Activated CD8-positive, alpha-beta memory T cell treated with anti-CD3 and anti-CD28 coated beads for 36 hours (primary cell): ENCODE measurements around the gene FAAP100. TPM values are rescaled to one million over a fixed set of nuclear protein-coding genes. Genes with fewer than 3 reads are reported as not detected.

Experiments used
- CTCF ChIA-PET: fragments of 350-600 bp; sonication (Branson Sonifier 250); formaldehyde crosslinking; loops from one replicate; lab custom pipeline; 2021; ENCODE audit warnings: antibody characterized with exemption; lab: Charles Lee
- POLR2A ChIA-PET: fragments of 350-600 bp; sonication (Branson Sonifier 250); formaldehyde crosslinking; loops from one replicate; lab custom pipeline; 2021; ENCODE audit warnings: antibody characterized with exemption; lab: Charles Lee
- total RNA-seq, 2 experiments: library from RNA; stranded (reverse); gene quantifications; one replicate each; pipeline ENCODE4 v1.2.3, GENCODE V29; 2021

The FAAP100 gene
- total RNA-seq, 2 experiments from 2014 or later: 50.6 to 55.8 TPM

DNA sequence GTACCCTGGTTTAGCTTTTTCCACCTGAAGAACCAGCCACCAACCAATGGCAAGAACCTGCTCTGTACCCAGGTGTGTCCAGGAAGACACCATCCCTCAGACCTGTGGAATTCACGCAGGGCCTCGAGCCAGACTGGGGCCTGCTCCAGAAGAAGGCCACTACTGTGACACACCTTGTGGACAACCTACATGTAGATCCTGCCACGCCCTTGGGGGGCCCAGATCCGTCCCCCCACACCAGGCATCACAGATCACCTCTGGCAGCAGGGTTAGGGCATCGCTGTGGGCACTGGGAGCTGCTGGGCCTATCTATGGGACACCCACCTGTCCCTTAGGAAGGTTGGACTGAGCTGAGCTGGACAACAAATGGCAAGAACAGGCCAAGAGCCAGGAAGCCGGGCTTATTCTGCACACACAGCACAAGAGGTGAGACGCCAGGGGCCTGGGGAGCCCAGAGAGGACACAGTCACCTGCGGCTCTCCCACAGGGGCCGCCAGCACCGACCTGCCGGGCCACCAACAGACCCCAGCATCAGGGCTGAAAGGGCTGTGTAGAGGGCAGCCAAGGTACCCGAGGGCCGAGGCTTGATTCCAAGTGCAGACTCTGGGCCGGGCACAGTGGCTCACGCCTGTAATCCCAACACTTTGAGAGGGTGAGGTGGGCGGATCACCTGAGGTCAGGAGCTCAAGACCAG lies 7.7 kb downstream of the FAAP100 start:
- ChIA-PET POLR2A (no interaction called here), CTCF (no interaction called here)

GRCh38 chr17:81543756-81544155 lies 8.4 kb downstream of the FAAP100 start:
- CTCF ChIA-PET: no interaction called here
- POLR2A ChIA-PET: no interaction called here

GRCh38 chr17:81543339-81543675 lies 8.8 kb downstream of the FAAP100 start:
- ChIA-PET CTCF (no interaction called here), POLR2A (interaction anchor here (1.0 kb wide), 1 partner anchor 9 kb away, joined by 4 read pairs; the partner anchor contains the start of gene FAAP100)

GRCh38 chr17:81542431-81543338 lies 9.5 kb downstream of the FAAP100 start:
- POLR2A ChIA-PET: interaction anchor here (1.0 kb wide), 1 partner anchor 9 kb away, joined by 4 read pairs; the partner anchor contains the start of gene FAAP100
- CTCF ChIA-PET: no interaction called here

- CTCF ChIA-PET: no interaction called here
- POLR2A ChIA-PET: no interaction called here
These were observed 11.0 kb downstream of the FAAP100 start for GRCh38 chr17:81541123-81541522.

DNA sequence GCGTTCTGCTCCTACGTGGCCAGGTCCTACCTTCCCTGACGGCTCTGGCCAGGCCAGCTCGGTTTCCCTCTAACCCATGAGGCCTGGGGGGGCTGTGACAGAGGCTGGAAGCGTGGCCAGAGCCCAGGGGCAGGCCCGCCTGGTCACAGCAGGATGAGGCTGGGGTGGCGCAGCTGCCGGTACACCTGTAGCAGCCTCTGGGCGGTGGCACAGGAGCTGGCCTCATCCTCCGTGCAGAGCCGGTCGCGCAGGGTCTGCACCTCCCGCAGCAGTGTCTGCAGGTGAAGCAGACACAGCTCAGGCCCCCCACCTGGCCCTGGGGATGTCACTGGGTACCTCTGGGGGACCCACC lies 11.5 kb downstream of the FAAP100 start:
- CTCF ChIA-PET: no interaction called here

GRCh38 chr17:81539961-81540675 lies 12.0 kb downstream of the FAAP100 start:
- ChIA-PET POLR2A (no interaction called here), CTCF (no interaction called here)

More for the DNA sequence above, 11.5 kb downstream of the FAAP100 start:
- POLR2A ChIA-PET: no interaction called here

- POLR2A ChIA-PET: no interaction called here
- CTCF ChIA-PET: no interaction called here
These were observed 12.6 kb downstream of the FAAP100 start for GRCh38 chr17:81539571-81539900.

GRCh38 chr17:81538651-81539570 lies 13.2 kb downstream of the FAAP100 start:
- ChIA-PET CTCF (no interaction called here), POLR2A (interaction anchor here (1.1 kb wide), 1 partner anchor 13 kb away, joined by 4 read pairs; the partner anchor contains the start of gene FAAP100)

DNA sequence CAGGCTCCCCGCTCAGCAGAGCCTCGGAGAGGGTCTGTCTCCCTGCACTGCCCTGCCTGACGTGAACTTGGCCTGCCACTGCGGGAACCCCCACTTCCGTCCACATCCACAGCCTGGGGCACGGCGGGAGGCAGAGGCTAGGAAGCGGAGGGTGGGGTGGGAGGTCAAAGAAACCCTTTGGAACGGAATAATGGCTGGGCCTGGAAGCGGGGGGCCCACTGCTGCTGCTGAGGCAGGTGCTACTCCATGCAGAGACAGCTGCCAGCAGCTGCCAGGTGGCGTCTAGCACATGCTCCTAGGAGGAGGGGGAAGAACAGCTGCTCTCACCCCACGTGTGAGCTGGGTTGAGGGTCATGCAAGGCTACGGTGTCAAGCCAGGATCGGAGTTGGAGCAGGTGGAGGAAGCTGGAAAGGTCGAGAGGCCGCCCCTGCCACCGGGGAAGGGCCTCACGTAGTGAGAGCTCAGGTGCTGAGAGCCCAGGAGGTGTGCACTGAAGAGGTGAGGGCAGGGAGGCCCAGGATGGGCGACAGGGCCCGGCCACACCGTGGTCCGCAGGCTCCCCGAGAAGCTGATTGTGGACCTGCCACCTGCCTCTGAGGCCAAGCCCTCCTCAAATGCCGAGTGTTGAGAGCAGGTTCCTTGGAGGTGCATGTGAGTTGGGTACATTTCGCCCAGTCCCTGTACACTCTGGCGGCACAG lies 14.1 kb downstream of the FAAP100 start:
- ChIA-PET POLR2A (interaction anchor here (0.7 to 1.1 kb wide), 2 partner anchors 14 to 23 kb away, joined by 3 to 4 read pairs; partner anchors contain the start of gene FAAP100), CTCF (interaction anchor here (1.2 kb wide), 1 partner anchor 13 kb away, joined by 3 read pairs; no protein-coding TSS in a partner anchor)

DNA sequence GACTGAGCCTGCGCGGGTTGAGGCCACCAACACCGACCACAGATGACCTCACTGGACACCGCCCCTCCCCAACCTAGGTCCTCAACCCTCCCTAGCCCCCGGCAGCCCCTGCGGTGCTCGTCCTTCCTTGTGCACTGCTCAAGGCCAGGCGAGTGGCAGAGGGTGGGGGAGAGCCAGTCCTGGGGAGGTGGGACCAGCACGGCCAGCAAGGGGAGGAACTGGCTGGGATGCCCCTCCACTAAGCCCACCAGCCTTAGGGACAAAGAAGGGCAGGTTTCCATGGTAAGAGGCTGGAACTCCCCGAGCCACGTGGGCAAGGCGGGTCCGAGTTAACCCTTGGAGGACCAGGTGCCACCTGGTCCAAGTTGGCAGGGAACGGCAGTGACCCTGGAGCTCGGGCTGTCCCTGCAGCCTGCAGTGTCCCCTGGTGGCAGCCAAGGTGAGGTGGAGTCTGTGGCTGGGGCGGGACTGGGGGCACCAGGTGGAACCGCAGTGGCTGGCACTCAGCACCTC lies 14.8 kb downstream of the FAAP100 start:
- CTCF ChIA-PET: interaction anchor here (1.2 kb wide), 1 partner anchor 13 kb away, joined by 3 read pairs; no protein-coding TSS in a partner anchor

DNA sequence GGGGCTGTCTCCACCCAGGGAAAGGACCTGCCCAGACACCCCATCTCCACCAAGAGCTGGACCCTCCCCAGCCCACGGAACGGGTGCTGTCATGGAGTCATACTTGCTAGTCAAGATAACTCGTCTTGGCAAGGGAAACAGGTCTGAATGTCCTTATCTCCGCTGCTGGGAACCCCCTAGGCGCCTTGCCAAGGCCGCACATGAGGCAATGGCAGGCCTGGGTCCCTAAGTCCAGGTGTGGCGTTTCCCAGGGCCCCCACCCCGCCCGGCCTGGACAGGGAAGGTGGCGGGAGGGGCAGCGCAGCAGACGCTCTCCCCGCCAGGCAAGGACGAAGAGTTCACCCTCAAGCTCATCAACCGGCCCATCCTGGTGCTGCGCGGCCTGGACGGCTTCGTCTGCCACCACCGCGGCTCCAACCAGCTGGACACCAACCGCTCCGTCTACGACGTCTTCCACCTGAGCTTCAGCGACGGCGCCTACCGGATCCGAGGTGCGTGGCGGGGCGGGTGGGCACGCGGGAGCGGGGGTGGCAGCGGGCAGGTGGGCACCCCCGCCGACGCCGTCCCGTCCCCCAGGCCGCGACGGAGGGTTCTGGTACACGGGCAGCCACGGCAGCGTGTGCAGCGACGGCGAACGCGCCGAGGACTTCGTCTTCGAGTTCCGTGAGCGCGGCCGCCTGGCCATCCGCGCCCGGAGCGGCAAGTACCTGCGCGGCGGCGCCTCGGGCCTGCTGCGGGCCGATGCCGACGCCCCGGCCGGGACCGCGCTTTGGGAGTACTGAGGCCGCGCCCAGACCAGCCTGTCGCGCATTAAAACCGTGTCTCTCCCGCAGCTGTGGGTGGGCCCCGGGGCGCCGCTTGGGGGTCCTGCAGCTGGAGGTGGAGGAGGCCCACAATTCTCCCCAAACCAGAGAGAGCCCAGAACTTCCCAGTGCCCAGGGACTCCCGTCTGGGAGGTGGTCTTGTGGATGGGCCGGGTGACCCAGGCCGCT lies 15.6 kb downstream of the FAAP100 start:
- ChIA-PET CTCF (interaction anchor here (1.0 to 1.2 kb wide), 2 partner anchors 14 to 18 kb away, joined by 3 to 4 read pairs; no protein-coding TSS in a partner anchor), POLR2A (interaction anchor here (0.7 to 0.9 kb wide), 2 partner anchors 23 to 28 kb away, joined by 3 to 4 read pairs; no protein-coding TSS in a partner anchor)

More for the DNA sequence above, 14.8 kb downstream of the FAAP100 start:
- POLR2A ChIA-PET: interaction anchor here (0.7 to 1.1 kb wide), 2 partner anchors 15 to 22 kb away, joined by 3 to 4 read pairs; partner anchors contain the start of gene FAAP100

DNA sequence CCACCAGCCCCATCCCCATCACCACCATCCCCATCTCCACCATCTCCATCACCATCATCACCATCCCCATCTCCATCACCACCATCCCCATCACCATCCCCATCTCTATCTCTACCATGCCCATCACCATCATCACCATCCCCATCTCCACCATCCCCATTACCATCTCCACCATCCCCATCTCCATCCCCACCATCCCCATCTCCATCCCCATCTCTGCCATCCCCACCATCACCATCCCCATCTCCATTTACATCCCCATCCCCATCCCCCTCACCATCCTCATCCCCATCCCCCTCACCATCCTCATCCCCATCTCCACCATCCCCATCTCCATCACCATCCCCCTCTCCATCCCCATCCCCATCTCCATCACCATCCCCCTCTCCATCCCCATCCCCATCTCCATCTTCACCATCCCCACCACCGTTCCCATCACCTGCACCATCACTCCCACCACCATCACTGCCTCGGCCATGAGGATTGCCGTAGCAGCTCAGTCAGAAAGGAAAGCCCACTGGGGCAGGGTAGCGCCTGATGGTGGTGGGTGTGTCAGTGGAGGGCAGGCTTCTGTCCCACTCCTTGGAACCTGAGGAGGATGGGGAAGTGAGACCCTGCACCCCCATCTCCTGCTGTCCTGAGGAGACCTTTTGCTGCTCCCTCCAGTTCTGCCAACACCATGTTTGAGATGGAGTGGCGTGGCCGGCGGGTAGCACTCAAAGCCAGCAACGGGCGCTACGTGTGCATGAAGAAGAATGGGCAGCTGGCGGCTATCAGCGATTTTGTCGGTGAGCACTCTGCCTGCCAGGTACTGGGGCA lies 16.5 kb downstream of the FAAP100 start:
- ChIA-PET CTCF (interaction anchor here (1.0 kb wide), 1 partner anchor 17 kb away, joined by 4 read pairs; no protein-coding TSS in a partner anchor), POLR2A (interaction anchor here (0.7 to 0.9 kb wide), 2 partner anchors 22 to 27 kb away, joined by 3 to 4 read pairs; no protein-coding TSS in a partner anchor)

DNA sequence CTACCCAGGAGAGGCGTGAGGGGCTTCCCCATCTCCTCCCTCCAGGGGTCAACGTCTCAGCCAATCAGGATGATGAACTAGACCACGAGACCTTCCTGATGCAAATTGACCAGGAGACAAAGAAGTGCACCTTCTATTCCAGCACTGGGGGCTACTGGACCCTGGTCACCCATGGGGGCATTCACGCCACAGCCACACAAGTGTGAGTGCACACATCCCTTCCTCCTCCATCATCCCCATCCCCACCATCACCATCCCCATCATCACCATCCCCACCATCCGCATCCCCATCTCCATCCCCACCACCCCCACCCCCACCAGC lies 17.2 kb downstream of the FAAP100 start:
- ChIA-PET POLR2A (no interaction called here), CTCF (no interaction called here)

- CTCF ChIA-PET: no interaction called here
- POLR2A ChIA-PET: interaction anchor here (1.0 kb wide), 1 partner anchor 18 kb away, joined by 4 read pairs; the partner anchor contains the start of gene FAAP100
These were observed 17.8 kb downstream of the FAAP100 start for GRCh38 chr17:81534157-81535006.
